H1 (cell line): ENCODE measurements around the gene GLI1. TPM values are rescaled to one million over a fixed set of nuclear protein-coding genes. Genes with fewer than 3 reads are reported as not detected.

Source experiments
- CTCF ChIA-PET: fragments of 300-600 bp; sonication (Branson Sonifier 250); formaldehyde crosslinking; loops from one replicate; lab custom pipeline; 2021; ENCODE audit not compliant: partially characterized antibody; lab: Charles Lee
- POLR2A ChIA-PET: fragments of 300-600 bp; sonication (Branson Sonifier 250); formaldehyde crosslinking; loops from one replicate; lab custom pipeline; 2021; ENCODE audit warnings: inconsistent platforms; ENCODE audit not compliant: partially characterized antibody; lab: Charles Lee
- DNase-seq, 2 experiments: peaks; one replicate each; pipeline versions ENCODE4 v3.0.0 to v3.0.0-alpha.2; 2010 to 2022; ENCODE audit warnings: low spot score in 2 of 2, low read depth in 1 of 2, mixed read lengths in 1 of 2
- FAIRE-seq: peaks from 2 replicates; lab custom pipeline; 2011; peaks lifted over from hg19 to GRCh38; lab: Jason Lieb, UNC
- H2AFZ ChIP-seq: 2 replicates; pipeline ENCODE4 v1.8.1; 2012; ENCODE audit warnings: low read length, inconsistent platforms
- H2AK5ac ChIP-seq: 2 replicates; pipeline ENCODE4 v1.6.1; 2013; ENCODE audit warnings: low read depth, low read length
- H2BK120ac ChIP-seq: replicated peaks from 2 replicates; pipeline ENCODE3; 2013; ENCODE audit warnings: low read depth, low read length, inconsistent platforms
- H2BK12ac ChIP-seq: 2 replicates; pipeline ENCODE4 v1.6.1; 2013; ENCODE audit warnings: low read depth, low read length
- H2BK15ac ChIP-seq: 2 replicates; pipeline ENCODE4 v1.6.1; 2013; ENCODE audit warnings: low read length
- H2BK20ac ChIP-seq: 2 replicates; pipeline ENCODE4 v1.6.1; 2013; ENCODE audit warnings: low read length
- H2BK5ac ChIP-seq: 2 replicates; pipeline ENCODE4 v1.6.1; 2013; ENCODE audit warnings: low read depth, low read length
- H3K14ac ChIP-seq: 2 replicates; pipeline ENCODE4 v1.6.1; 2013; ENCODE audit warnings: inconsistent platforms; ENCODE audit not compliant: insufficient read length
- H3K18ac ChIP-seq: 2 replicates; pipeline ENCODE4 v1.6.1; 2013; ENCODE audit warnings: low read length; ENCODE audit errors: extremely low read depth
- H3K23ac ChIP-seq: 2 replicates; pipeline ENCODE4 v1.6.1; 2013; ENCODE audit warnings: inconsistent platforms; ENCODE audit not compliant: insufficient read length
- H3K23me2 ChIP-seq: 2 replicates; pipeline ENCODE4 v1.6.1; 2013; ENCODE audit warnings: low read depth, low read length
- H3K27ac ChIP-seq: 2 replicates; pipeline ENCODE4 v1.6.1; 2011; ENCODE audit warnings: low read depth, low read length, inconsistent platforms
- H3K27me3 ChIP-seq, 4 experiments: replicated peaks in 1 of 4; 1 replicate in 1 of 4; 2 replicates in 3 of 4; pipeline versions ENCODE4 v1.6.1 to v1.8.1; 2011 to 2013; ENCODE audit warnings: low read length in 3 of 4, mild to moderate bottlenecking in 3 of 4, inconsistent platforms in 2 of 4, mixed read lengths in 2 of 4, moderate library complexity in 1 of 4; ENCODE audit not compliant: control insufficient read depth in 3 of 4, insufficient read depth in 3 of 4; ENCODE audit errors: extremely low read depth in 1 of 4
- H3K36me3 ChIP-seq, 4 experiments: 2 replicates each; pipeline versions ENCODE4 v1.6.1 to v1.8.1; 2011 to 2013; ENCODE audit warnings: mild to moderate bottlenecking in 4 of 4, low read length in 3 of 4, moderate library complexity in 2 of 4, control low read depth in 1 of 4, inconsistent platforms in 1 of 4; ENCODE audit not compliant: insufficient read depth in 4 of 4, control insufficient read depth in 2 of 4
- H3K4ac ChIP-seq: replicated peaks from 2 replicates; pipeline ENCODE3; 2013; ENCODE audit warnings: low read length, low read depth, mixed read lengths, inconsistent platforms; ENCODE audit not compliant: insufficient read length
- H3K4me1 ChIP-seq, 4 experiments: replicated peaks in 1 of 4; 1 replicate in 1 of 4; 2 replicates in 3 of 4; pipeline versions ENCODE4 v1.6.1 to v1.8.1; 2011 to 2013; ENCODE audit warnings: low read length in 3 of 4, inconsistent platforms in 2 of 4, mixed read lengths in 1 of 4; ENCODE audit not compliant: insufficient read depth in 4 of 4, control insufficient read depth in 3 of 4
- H3K4me2 ChIP-seq, 2 experiments: 2 replicates each; pipeline versions ENCODE4 v1.6.1 to v1.8.1; 2011 to 2013; ENCODE audit warnings: low read depth in 2 of 2, low read length in 2 of 2, control low read depth in 1 of 2, inconsistent platforms in 1 of 2, mild to moderate bottlenecking in 1 of 2; ENCODE audit not compliant: insufficient read depth in 1 of 2
- H3K4me3 ChIP-seq, 4 experiments: fragments of 200-600, 300-600 bp in 1 of 4; sonication (generic), shearing (Covaris generic), sonication (Bioruptor Twin) in 1 of 4; 2 replicates each; pipeline versions ENCODE4 v1.5.1 to v1.8.1; 2011 to 2016; ENCODE audit warnings: low read length in 4 of 4, low read depth in 3 of 4, control low read depth in 2 of 4, inconsistent platforms in 2 of 4, mild to moderate bottlenecking in 2 of 4, mixed read lengths in 1 of 4, moderate library complexity in 1 of 4; ENCODE audit not compliant: insufficient read depth in 2 of 4; ENCODE audit errors: extremely low read depth in 1 of 4
- H3K56ac ChIP-seq: replicated peaks from 2 replicates; pipeline ENCODE3; 2013; ENCODE audit warnings: low read depth, mild to moderate bottlenecking, mixed read lengths, low read length, inconsistent platforms; ENCODE audit not compliant: insufficient read length
- H3K79me1 ChIP-seq: 2 replicates; pipeline ENCODE4 v1.6.1; 2013; ENCODE audit warnings: low read depth, low read length, control low read depth
- H3K79me2 ChIP-seq, 2 experiments: 2 replicates each; pipeline versions ENCODE4 v1.6.1 to v1.8.1; 2012 to 2013; ENCODE audit warnings: low read length in 2 of 2, mild to moderate bottlenecking in 2 of 2, inconsistent platforms in 1 of 2; ENCODE audit not compliant: insufficient read depth in 2 of 2, control insufficient read depth in 1 of 2
- H3K9ac ChIP-seq, 4 experiments: replicated peaks in 1 of 4; 1 replicate in 1 of 4; 2 replicates in 3 of 4; pipeline versions ENCODE4 v1.6.1 to v1.8.1; 2011 to 2013; ENCODE audit warnings: low read depth in 3 of 4, low read length in 3 of 4, control low read depth in 2 of 4, mild to moderate bottlenecking in 2 of 4, moderate library complexity in 2 of 4, inconsistent platforms in 1 of 4; ENCODE audit errors: extremely low read depth in 1 of 4
- H3K9me3 ChIP-seq, 2 experiments: 2 replicates each; pipeline versions ENCODE4 v1.6.1 to v1.8.1; 2012 to 2013; ENCODE audit warnings: mild to moderate bottlenecking in 2 of 2, moderate library complexity in 2 of 2, control low read depth in 1 of 2, inconsistent platforms in 1 of 2, low read depth in 1 of 2, low read length in 1 of 2, mixed read lengths in 1 of 2; ENCODE audit not compliant: insufficient read depth in 2 of 2
- H4K20me1 ChIP-seq, 2 experiments: replicated peaks in 1 of 2; 2 replicates each; pipeline versions ENCODE3 to v1.8.1; 2011 to 2013; ENCODE audit warnings: inconsistent platforms in 2 of 2, low read length in 2 of 2, mild to moderate bottlenecking in 1 of 2; ENCODE audit not compliant: insufficient read depth in 2 of 2, control insufficient read depth in 1 of 2
- H4K5ac ChIP-seq: 2 replicates; pipeline ENCODE4 v1.6.1; 2013; ENCODE audit warnings: low read length, low read depth, mixed read lengths, inconsistent platforms; ENCODE audit not compliant: insufficient read length
- H4K8ac ChIP-seq: 2 replicates; pipeline ENCODE4 v1.8.0; 2013; ENCODE audit warnings: mild to moderate bottlenecking, moderate library complexity, low read length, inconsistent platforms; ENCODE audit not compliant: insufficient read depth; ENCODE audit errors: extremely low read depth
- H4K91ac ChIP-seq: replicated peaks from 2 replicates; pipeline ENCODE3; 2013; ENCODE audit warnings: low read length, mixed read lengths, inconsistent platforms; ENCODE audit not compliant: insufficient read length
- BACH1 ChIP-seq: IDR thresholded peaks from 2 replicates; pipeline ENCODE4 v1.6.1; 2012; ENCODE audit warnings: low read length, improper control_type of control experiment
- BCL11A ChIP-seq, 2 experiments: IDR thresholded peaks; one replicate each; pipeline ENCODE4 v1.6.1; 2011; ENCODE audit warnings: low read depth in 2 of 2, low read length in 2 of 2, mild to moderate bottlenecking in 2 of 2
- CBX5 ChIP-seq: fragments of 300-800, 300-1000 bp; sonication (generic); IDR thresholded peaks from 2 replicates; pipeline ENCODE4 v1.7.1; 2016; ENCODE audit warnings: antibody characterized with exemption, low read length, low read depth
- CEBPB ChIP-seq: IDR thresholded peaks from 2 replicates; pipeline ENCODE4 v1.6.1; 2012; ENCODE audit warnings: low read depth, low read length
- CTBP2 ChIP-seq: IDR thresholded peaks from 2 replicates; pipeline ENCODE4 v1.7.0; 2011; ENCODE audit warnings: borderline replicate concordance, mild to moderate bottlenecking, moderate library complexity, mixed read lengths, low read length; ENCODE audit not compliant: insufficient read depth, insufficient read length
- RBBP5 ChIP-seq: IDR thresholded peaks from 2 replicates; pipeline ENCODE4 v1.7.1; 2012; ENCODE audit warnings: low read depth, mild to moderate bottlenecking, inconsistent platforms, low read length, moderate library complexity, borderline replicate concordance
- SIN3A ChIP-seq, 2 experiments: IDR thresholded peaks in 1 of 2; conservative IDR thresholded peaks in 1 of 2; 2 replicates each; pipeline ENCODE4 v1.6.1; 2011 to 2012; ENCODE audit warnings: low read length in 2 of 2, improper control_type of control experiment in 1 of 2, low read depth in 1 of 2, mild to moderate bottlenecking in 1 of 2
- SUZ12 ChIP-seq: fragments of 200-600 bp; sonication (generic); IDR thresholded peaks from 2 replicates; pipeline ENCODE4 v1.6.1; 2012; ENCODE audit warnings: mild to moderate bottlenecking, inconsistent platforms, low read length, moderate library complexity, mixed read lengths
- TAF1 ChIP-seq: IDR thresholded peaks from 2 replicates; pipeline ENCODE4 v1.6.1; 2011; ENCODE audit warnings: mild to moderate bottlenecking, low read depth, low read length
- WGBS, 2 experiments: shearing (Covaris generic) in 1 of 2; methylation state at CpG; one replicate each; pipeline versions ENCODE4 v1.1.6 to v1.1.7; 2013 to 2015; ENCODE audit warnings: low lambda C conversion rate in 2 of 2, mixed read lengths in 2 of 2, inconsistent platforms in 1 of 2, low coverage in 1 of 2, missing lambda C conversion rate in 1 of 2; ENCODE audit not compliant: insufficient replicate concordance in 2 of 2, insufficient coverage in 1 of 2, insufficient read length in 1 of 2; ENCODE audit errors: extremely low coverage in 1 of 2, missing lambda C conversion rate in 1 of 2; 5-methylcytosine and 5-hydroxymethylcytosine counted together
- polyA plus RNA-seq, 7 experiments: library from polyadenylated mRNA; depleted of rRNA in 3 of 7; stranded (reverse) in 5 of 7; unstranded in 2 of 7; fragments of >200 nt in 5 of 7; fragments of 200-250 nt in 2 of 7; gene quantifications; 1 replicate in 5 of 7; 2 replicates in 1 of 7; 4 replicates in 1 of 7; pipeline versions ENCODE4 v1.2.1 to v1.2.3, GENCODE V29; 2011 to 2013; ENCODE audit warnings: missing spikeins in 2 of 7, mixed read lengths in 2 of 7
- total RNA-seq: library from RNA; stranded (reverse); fragmentation: NEBNext Ultra II Directional; extraction: Animal tissue kit (Norgen Biotek cat#: 25700); gene quantifications from 2 replicates; pipeline ENCODE4 v1.2.1, GENCODE V29; 2021
- TF ChIP-seq, protein P1 (sequence below): IDR thresholded peaks from 2 replicates; pipeline ENCODE4 v1.6.1; 2012; ENCODE audit warnings: inconsistent platforms
- TF ChIP-seq, protein P2 (sequence below), 3 experiments: IDR thresholded peaks; 1 replicate in 2 of 3; 2 replicates in 1 of 3; pipeline versions ENCODE4 v1.5.1 to v1.6.1; 2011; ENCODE audit warnings: low read length in 3 of 3, mild to moderate bottlenecking in 3 of 3, inconsistent platforms in 2 of 3, low read depth in 1 of 3, moderate library complexity in 1 of 3; ENCODE audit not compliant: insufficient read depth in 1 of 3; ENCODE audit errors: control extremely low read depth in 1 of 3

GLI1 gene
- total and polyA plus RNA-seq, 2 of the 8 experiments (the other 6 are each of a cell fraction or from before 2014, with no cell fraction given), result 23.5 to 25.3 TPM

DNA sequence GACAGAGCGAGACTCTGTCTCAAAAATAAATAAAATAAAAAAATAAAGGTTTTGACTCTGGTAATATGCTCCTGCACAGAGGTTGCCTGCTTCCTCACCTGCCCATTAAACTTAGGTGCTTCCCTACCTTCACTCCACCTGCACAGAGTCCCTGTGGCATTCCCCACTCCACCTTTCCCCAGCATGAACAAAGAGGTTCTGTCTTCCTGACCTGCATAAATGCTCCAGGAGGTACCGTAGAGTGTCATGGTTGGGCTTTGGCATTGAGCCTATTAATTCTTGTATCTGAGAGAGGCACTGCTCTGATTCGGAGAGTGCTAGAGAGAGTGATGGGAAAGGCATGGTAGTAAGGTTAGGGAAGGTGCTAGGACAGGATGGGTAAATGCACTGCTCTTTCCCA lies 13.8 kb downstream of the GLI1 start:
- no peak overlapping the region for H3K27ac ChIP-seq
- no peaks in the 10 kb centered on the region for H3K79me1 ChIP-seq
- no peak overlapping the region for H2AK5ac ChIP-seq
- H3K23me2 ChIP-seq, result peaks cover 8% of the 10 kb centered on the region; the same call in 1 of the 2 replicates
- CTCF ChIA-PET, result interaction anchor here (0.8 to 25.1 kb wide), 3 partner anchors 13 to 166 kb away, joined by 3 to 441 read pairs (median 34); partner anchors contain the start of genes GLI1, INHBE and MARS1
- no peak overlapping the region for H2AFZ ChIP-seq
- FAIRE-seq (no peak), DNase-seq (no peak)
- H3K4ac ChIP-seq, result no peak overlapping the region
- H2BK5ac ChIP-seq, result no peak overlapping the region
- H3K9me3 ChIP-seq, result no peaks in the 10 kb centered on the region
- H3K36me3 ChIP-seq, result peaks cover 0 to 7% (median 2%) of the 10 kb centered on the region in 4 experiments; a peak in 3 of 8 replicates
- no peak overlapping the region for H3K4me3 ChIP-seq
- no peak overlapping the region for H3K18ac ChIP-seq
- peaks cover 0 to 25% (median 11%) of the 10 kb centered on the region in 4 experiments; a peak in 6 of 7 replicates for H3K4me1 ChIP-seq
- peaks cover 0 to 4% of the 10 kb centered on the region in 2 experiments for H4K20me1 ChIP-seq
- no peak overlapping the region for H2BK120ac ChIP-seq
- no peak overlapping the region for H4K8ac ChIP-seq
- no peak overlapping the region for H3K9ac ChIP-seq
- no peak overlapping the region for H4K5ac ChIP-seq
- no peak overlapping the region for H3K14ac ChIP-seq
- H2BK15ac ChIP-seq, result no peak overlapping the region
- H3K4me2 ChIP-seq, result no peak overlapping the region
- no peak overlapping the region for H2BK20ac ChIP-seq
- POLR2A ChIA-PET, result interaction anchor here (0.6 kb wide), 1 partner anchor 72 kb away, joined by 3 read pairs; no protein-coding TSS in a partner anchor
- peak overlapping the region; percentile 39 for H3K23ac ChIP-seq
- WGBS, 2 experiments, result 89% methylated on average over 3 of the region's 3 CpGs; no CpG with 5 or more reads in 1 of the 2 experiments
- H3K79me2 ChIP-seq, result no peaks in the 10 kb centered on the region
- no peak overlapping the region for H4K91ac ChIP-seq
- H3K27me3 ChIP-seq, result peaks cover 20 to 49% (median 42%) of the 10 kb centered on the region in 4 experiments
- H3K56ac ChIP-seq, result no peak overlapping the region
- H2BK12ac ChIP-seq, result no peak overlapping the region
- TF ChIP-seq CEBPB (no peak), CBX5 (no peak), CTBP2 (no peak), SUZ12 (no peak), SIN3A (conservative IDR thresholded peaks at IDR 0.05 in 1 of 2, IDR thresholded peaks at IDR 0.05 in 1 of 2; ENCODE audit: low read depth in 1 of 2, low read length in 2 of 2) (no peak), BACH1 (no peak), TAF1 (no peak), BCL11A (IDR thresholded peaks at IDR 0.05; ENCODE audit: low read depth in 2 of 2, low read length in 2 of 2) (no peak), RBBP5 (no peak)
- TF ChIP-seq, protein P1, sequence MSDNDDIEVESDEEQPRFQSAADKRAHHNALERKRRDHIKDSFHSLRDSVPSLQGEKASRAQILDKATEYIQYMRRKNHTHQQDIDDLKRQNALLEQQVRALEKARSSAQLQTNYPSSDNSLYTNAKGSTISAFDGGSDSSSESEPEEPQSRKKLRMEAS, result no peak
- TF ChIP-seq, protein P2, sequence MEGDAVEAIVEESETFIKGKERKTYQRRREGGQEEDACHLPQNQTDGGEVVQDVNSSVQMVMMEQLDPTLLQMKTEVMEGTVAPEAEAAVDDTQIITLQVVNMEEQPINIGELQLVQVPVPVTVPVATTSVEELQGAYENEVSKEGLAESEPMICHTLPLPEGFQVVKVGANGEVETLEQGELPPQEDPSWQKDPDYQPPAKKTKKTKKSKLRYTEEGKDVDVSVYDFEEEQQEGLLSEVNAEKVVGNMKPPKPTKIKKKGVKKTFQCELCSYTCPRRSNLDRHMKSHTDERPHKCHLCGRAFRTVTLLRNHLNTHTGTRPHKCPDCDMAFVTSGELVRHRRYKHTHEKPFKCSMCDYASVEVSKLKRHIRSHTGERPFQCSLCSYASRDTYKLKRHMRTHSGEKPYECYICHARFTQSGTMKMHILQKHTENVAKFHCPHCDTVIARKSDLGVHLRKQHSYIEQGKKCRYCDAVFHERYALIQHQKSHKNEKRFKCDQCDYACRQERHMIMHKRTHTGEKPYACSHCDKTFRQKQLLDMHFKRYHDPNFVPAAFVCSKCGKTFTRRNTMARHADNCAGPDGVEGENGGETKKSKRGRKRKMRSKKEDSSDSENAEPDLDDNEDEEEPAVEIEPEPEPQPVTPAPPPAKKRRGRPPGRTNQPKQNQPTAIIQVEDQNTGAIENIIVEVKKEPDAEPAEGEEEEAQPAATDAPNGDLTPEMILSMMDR (IDR thresholded peaks at IDR 0.05; ENCODE audit: control extremely low read depth in 1 of 3, insufficient read depth in 1 of 3, low read depth in 1 of 3, low read length in 3 of 3), result no peak
